GM19099 (cell line): ENCODE measurements around the gene RNF10.

Experiments
- POLR2A ChIP-seq: IDR thresholded peaks from 3 replicates; pipeline ENCODE4 v1.6.1; 2011; ENCODE audit warnings: low read depth; ENCODE audit not compliant: insufficient read length; ENCODE audit errors: extremely low read depth

The RNF10 gene

DNA sequence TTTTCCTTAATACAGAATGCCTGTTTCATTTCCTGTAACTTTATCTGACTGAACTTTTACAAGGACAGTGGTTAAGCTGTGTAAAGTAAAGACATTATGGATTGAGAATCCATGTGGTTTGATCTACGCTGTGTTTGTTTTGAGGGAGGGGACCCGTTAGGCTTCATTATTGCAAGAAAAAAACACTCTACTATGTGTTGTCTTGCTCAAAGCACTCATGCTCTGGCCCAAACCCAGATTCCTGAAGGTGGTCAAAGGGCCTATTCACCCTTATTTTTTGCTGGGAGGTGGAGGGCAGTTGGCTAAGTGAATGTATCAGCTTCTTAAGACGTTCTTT, 11.9 kb downstream of the RNF10 start:
- no peak for TF ChIP-seq POLR2A

DNA sequence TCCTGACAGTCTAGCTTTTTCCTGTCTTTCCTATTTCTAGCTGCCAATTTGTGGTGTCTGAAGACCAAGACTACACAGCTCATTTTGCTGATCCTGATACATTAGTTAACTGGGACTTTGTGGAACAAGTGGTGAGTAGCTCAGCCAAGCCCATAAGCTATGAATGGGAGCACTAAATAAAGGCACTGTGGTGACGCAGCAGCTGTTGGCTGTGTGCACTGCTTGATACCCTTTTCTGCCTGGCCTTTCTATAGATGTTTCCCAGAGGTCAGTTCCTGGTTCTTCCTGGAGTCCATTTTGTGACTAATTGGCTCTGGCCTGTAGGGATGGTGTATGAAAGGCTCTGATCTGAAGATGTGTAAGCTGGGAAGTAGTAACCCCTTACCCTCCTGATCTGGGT, 20.5 kb downstream of the RNF10 start:
- TF ChIP-seq POLR2A, result no peak

DNA sequence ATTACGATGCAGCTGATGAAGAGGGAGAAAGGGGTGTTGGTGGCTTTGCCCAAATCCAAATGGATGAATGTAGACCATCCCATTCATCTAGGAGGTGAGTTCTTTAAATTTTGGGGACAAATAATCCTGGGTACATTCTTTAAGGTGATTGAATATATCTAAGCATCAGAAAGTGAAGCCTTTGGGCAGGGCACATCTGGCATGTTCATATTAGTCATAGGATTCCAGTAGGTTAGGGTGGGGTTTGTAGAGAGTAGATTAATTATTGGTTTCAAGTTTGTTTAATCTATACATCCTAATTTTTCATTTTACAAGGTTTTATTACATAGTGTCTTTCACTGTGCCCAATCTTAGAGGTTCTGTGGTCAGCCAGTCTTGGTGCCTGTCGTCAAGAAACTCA, 23.4 kb downstream of the RNF10 start:
- no peak for TF ChIP-seq POLR2A

GRCh38 chr12:120562906-120563305, 28.8 kb downstream of the RNF10 start:
- TF ChIP-seq POLR2A, result no peak

DNA sequence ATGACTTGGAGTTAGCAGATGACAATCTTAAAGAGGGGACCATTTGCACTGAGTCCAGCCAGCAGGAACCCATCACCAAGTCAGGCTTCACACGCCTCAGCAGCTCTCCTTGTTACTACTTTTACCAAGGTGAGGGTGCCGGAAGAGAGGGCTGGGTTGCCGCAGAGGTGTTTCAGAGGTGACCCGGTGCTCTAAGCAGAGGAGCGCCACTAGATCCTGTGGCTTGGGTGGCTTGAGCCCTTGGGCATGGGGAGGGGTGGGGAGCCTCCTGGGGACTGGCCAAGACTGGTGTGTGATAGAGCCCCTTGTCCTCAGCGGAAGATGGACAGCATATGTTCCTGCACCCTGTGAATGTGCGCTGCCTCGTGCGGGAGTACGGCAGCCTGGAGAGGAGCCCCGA, 29.3 kb downstream of the RNF10 start:
- TF ChIP-seq POLR2A, result no peak

DNA sequence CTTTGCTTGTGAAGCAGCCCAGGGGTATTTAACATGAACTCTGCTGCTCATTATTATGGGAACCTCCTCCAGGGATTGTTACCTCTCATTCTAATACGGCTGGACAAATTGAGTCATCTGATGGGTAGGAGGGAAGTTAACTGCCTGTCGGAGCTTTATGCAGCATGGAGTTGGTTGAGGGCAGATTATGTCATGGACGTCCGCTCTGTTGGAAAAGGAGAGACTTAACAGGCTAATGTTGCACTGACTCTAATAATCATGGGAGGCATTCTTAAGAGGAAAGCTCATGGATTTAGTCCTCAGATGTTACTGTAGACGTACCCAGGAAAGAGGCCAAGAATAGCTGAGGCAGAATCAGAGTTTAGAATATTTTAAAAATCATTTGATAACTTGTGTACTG, 37.1 kb downstream of the RNF10 start:
- TF ChIP-seq POLR2A, result no peak

DNA sequence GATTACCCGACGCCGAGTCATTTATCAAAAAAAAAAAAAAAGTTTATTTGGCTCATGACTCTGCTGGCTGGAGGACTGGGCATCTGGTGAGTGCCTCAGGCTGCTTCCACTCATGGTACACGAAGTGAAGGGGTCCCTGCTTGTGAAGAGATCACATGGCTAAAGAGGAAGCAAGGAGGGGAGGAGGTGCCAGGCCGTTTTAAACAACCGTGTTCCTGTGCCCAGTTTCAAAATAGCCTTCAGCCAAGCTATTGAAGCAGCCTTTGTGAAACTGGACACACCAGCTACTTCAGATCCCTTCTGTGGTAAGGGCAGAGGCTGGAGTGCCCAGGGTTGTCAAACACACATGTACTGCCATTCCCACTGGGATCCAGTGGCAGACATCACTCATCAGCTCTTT, 39.4 kb downstream of the RNF10 start:
- no peak for TF ChIP-seq POLR2A

- no peak for TF ChIP-seq POLR2A
Observed at GRCh38 chr12:120574106-120574505, 40.0 kb downstream of the RNF10 start.

GRCh38 chr12:120579179-120579578, 45.0 kb downstream of the RNF10 start:
- TF ChIP-seq POLR2A, result no peak

DNA sequence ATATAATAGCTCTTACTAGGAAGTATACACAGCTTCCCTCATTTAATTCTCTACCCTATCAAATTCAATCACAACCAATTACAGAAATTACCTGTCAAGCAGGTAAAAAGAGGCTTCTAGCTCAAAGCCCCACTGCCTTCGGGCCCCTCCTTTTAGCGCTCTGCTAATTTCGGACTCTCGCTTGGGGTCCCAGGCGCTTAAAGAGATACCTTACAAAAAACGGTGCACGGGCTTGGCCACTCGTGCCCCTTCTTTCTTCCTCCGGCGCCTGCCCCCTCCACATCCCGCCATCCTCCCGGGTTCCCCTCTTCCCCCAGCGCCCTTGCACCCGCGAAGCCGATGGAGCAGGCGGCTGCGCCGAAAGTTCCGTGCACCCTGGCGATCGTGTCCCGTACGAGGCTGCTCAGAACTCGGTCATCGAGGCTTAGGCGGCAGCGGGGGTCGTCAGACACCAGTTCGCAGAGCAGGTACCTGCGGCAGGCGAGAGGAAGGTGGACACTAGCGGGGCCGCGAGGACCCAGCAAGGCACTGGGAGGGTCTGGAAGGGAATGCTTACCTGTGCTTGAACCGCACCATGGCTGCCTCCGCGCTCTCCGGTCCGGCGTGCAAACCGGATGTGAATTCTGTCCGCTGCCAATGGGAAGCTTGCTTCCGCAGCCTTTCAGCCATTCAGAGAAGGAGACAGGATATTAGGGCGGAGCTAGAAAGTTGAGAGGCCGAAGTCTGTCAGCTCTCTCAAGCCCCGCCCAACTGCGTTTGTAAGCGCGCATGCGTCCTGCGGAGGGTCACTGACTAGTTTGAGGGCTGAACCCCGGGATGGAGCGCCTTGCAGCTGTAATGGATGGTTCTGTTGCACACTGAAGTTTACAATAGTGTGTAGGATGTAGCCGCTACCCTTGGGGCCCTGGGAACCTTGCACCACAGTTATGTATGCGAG, 46.9 kb downstream of the RNF10 start, which contains the start of gene POP5:
POP5 (minus strand) TSS at position 616 of the 937 bp plus-strand sequence; CDS start at position 576, 40 bp downstream.
- TF ChIP-seq POLR2A, result peak; percentile 88

DNA sequence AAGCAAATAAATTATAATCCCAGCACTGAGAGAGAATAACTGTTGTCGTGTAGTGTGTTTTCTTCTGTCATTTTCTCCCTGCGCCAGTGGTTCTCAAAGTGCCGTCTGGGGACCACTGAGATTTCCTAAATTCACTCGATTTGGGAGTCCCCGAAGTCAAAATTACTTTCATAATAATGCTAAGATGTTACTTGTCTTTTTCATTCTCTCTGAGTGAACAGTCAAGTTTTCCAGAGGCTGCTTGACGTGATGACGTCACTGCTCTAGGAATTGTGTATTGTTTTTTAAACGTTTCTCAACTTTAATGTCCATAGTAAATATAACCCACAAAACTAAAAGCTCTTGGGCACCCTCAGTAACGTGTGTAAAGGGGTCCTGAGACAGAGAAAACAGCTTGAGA, 47.8 kb downstream of the RNF10 start:
- TF ChIP-seq POLR2A, result no peak

GRCh38 chr12:120583478-120584030, 49.4 kb downstream of the RNF10 start:
- TF ChIP-seq POLR2A, result no peak

GRCh38 chr12:120584343-120585149, 50.4 kb downstream of the RNF10 start:
- no peak for TF ChIP-seq POLR2A

DNA sequence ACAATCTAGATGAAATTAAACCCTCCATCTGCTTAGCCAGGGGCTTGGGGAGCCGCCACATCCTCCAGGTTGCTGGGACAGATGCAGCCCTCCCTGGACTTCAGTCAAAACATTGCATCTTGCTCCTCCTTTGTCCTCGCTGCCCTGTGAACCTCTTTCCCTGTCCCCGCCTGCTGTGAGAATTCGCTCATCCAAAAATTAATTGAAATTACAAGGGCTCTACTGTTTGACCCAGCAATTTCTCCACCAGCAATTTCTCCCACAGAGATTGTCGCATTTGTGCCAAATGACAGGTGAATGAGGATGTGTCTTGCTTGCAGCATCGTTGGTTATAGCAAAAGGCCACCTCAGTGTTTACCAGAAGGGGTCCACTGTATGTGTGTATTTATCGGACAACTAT, 52.0 kb downstream of the RNF10 start:
- TF ChIP-seq POLR2A, result no peak

GRCh38 chr12:120586860-120587259, 52.7 kb downstream of the RNF10 start:
- TF ChIP-seq POLR2A, result no peak

GRCh38 chr12:120588371-120588770, 54.2 kb downstream of the RNF10 start:
- TF ChIP-seq POLR2A, result no peak
